GM18502 (cell line): Measurements from ENCODE around the gene RSPRY1.

Experiments used
- ATAC-seq: cut with Tn5 transposase; IDR thresholded peaks from one replicate; pipeline ENCODE4 v1.9.1; 2021; ENCODE audit warnings: mild to moderate bottlenecking; ENCODE audit not compliant: unreplicated experiment, poor library complexity

RSPRY1 gene

DNA sequence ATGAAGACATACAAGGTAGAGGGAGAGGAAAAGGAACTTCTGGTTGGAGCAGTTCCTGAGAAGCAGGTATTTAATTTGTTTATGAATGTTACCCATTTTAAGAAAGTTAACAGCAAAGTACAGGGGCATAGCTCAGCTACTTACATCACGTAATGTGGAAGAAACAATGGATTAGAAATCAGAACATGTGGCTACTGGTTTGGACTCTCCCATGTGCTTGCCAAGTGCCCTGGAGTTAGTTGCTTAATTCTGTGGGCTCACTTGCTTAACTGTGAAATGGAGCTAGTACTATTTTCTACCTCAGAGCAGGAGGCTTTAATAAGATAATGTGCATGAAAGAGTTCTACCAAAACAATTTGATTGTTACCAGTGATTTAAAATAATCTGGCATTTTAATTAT, 27.3 kb downstream of the RSPRY1 start:
- no peak for ATAC-seq

DNA sequence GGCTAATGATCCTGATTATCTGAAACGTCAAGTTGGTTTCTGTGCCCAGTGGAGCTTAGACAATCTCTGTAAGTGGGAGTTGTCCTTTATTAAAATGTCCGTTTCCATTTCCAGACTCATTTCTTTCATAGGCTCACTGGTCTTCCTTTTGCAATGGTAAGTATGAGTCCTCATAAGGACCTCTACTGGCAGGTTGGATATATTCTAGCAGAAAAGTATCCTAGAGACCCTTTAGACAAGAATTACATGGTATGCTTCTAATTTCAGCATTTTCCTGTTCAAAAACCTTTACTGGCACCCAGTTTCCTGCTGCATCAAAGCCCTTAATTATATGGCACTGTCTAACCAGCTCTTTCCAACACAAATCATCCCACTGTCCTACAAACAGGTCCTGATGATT, 30.8 kb downstream of the RSPRY1 start:
- no peak for ATAC-seq

DNA sequence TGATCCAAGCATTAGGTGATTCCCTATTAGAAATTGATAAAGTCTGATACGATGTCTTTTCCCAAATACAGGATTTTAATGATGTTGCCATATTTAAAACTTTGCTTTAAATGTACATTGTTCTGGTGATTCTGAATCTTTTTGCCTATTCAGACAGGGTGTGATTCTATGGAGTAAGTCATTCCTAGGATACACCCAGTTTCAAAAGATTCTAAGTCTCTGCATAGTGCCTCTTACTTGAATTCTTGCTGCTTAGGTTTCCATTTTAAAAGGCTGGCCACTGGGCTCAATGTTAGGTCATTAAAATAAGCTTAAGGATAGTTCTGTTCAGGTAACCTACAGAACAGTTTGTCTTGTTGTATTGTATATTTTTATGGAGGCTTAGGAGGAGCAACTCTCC, 36.9 kb downstream of the RSPRY1 start:
- no peak for ATAC-seq

- no peak for ATAC-seq
These were observed 38.7 kb downstream of the RSPRY1 start for GRCh38 chr16:57224651-57225335.

GRCh38 chr16:57225978-57226377, 39.8 kb downstream of the RSPRY1 start:
- ATAC-seq: no peak

DNA sequence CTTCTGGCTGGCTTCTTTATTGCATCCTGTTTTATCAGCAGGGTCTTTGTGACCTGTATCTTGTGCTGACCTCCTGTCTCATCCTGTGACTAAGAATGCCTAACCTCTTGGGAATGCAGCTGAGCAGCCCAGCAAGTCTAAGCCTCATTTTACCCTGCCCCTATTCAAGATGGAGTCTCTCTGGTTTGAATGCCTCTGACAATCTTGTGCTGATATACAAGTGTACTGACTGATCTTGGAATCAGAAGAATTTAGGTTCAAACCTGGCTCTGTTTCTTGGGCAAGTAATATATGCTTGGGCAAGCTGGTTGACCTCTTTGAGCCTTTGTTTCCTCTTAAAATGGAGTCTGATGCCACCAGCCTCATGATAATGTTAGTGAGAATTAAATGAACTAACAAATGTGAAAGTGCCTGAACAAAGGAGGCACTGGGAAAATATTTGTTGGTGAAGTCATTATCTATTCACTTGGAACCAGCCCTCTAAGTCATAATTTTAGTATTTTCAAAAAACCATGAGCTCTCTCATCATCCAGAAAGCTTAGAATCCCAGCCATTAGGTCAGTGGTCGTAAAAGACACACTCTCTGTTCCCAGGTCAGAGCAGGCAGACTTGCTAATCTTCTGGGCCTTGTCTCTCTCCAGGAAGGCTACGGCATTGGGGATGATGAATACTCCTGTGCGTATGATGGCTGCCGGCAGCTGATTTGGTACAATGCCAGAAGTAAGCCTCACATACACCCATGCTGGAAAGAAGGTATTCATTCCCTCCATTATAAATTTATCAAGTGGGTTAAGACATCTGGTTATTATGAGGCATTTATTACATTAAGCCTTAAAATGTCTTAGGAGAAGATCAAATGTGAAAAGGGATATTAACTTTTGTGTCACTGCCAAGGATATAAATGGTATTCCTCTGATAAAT, 40.8 kb downstream of the RSPRY1 start:
- no peak for ATAC-seq

DNA sequence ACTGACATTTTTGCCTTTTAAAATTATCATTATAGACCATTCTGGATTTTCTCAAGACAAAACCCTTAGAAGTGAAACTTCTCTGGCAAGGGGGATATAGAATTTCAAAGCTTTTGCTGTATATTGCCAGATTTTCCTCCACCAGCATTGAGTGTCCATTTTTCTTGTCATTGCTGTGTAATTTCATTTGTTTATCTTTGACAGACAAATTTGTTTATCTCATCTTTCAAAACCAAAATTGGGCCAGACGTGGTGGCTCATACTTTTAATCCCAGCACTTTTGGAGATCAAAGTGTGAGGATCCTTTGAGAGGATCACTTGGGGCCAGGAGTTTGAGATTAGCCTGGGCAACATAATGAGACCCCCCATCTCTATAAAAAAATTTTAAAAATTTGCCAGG, 43.0 kb downstream of the RSPRY1 start:
- no peak for ATAC-seq

DNA sequence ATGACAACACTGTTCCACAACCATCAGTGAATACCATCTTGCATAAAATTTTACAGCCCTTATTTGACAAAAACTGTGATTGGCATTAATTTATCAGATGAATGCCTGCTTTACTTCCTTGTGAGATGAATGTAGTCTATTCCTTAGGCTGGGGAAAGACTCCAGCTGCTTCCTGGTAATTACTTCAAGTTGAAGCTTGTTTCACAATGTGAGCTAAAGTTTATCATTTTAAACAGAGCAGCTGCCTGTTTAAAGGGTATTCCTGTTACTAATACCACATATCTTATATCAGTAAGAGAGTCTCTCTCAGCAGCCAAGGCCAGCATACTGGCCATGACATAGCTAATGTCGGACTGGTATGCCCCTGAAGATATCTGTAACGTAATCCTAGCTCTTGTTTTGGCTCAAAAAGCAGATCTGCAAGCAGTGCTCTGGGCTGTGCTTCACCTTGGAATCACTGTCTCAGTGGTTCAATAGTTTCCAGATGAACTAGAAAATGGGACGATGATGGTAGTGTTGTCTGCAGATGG, 45.8 kb downstream of the RSPRY1 start:
- ATAC-seq: no peak

GRCh38 chr16:57233944-57234706, 48.0 kb downstream of the RSPRY1 start:
- ATAC-seq: no peak

- no peak for ATAC-seq
These were observed 48.6 kb downstream of the RSPRY1 start for GRCh38 chr16:57234707-57235092.

DNA sequence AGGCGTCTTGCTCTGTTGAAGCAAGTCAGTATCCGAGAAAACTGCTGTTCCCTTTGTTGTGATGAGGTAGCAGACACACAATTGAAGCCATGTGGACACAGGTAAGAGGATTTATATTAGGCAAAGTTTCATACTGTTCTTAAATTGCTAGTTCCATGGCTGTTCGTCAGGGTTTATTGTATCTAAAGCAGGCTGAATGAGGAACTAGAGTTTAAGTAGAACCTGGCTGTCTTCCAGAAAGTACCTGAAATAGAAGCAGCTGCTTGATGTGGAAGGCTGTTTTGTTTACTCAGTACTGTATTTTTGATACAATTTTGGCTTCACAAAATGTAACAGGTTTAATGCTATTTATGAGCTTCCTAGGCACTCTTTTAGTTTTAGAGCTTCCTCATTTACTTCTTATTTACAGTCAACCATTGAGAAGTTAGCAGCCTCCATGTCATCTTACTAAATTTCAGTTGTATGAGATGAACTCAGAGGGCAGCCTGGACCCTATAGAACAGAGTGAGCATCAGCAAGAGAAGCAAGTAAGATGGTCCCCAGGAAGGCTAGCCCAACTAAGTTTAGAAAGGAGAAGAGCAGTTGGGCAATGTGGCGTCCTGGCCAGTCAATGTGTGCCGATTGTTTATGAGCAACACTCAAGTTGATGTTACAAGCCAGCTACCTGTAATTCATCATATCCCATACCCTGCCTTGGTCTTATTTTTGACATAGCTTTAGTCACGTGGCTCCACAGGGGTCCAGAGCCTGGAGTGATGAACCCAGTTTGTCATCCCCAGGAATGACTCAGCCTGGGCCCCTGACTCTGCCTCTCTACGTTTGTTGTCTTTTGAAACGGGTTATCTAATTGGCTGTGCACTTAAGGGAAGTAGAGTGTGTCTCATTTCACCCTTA, 49.2 kb downstream of the RSPRY1 start:
- peak; percentile 44 for ATAC-seq

DNA sequence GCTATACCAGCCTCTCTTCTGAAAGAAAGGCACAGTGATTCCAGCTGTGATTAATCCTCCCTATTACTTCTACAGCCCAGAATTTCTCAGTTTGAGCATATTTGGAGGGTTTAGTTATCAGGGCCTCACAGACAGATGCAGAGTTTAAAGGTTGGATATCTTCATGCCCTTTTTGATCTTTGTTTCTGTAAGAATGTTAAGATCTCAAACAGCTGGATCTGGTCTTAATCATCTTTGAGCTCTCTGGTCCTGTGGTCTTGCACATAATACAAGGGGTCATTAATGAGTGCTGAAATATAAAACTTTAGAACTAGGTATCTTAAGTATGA, 49.9 kb downstream of the RSPRY1 start:
- no peak for ATAC-seq

- no peak for ATAC-seq
These were observed 52.6 kb downstream of the RSPRY1 start for GRCh38 chr16:57238682-57239081.

DNA sequence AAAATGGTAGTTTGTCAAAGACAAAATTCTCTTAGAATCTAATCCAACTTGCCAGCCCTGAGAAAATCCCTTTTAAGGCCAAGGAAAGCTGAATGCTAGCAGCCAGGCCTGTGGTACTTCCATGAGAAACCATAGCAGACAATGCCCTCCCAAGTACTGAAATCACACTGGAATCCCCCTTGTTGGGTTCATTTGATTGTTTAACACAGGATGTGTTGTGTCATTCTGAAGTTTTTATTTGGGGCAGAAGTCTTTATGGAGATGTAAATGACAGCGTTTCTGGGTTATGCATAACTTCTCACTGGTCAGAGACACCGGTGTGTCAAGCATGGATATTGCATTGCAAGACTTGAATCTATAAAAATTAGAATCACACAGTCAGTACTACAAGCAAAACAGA, 53.0 kb downstream of the RSPRY1 start:
- no peak for ATAC-seq

DNA sequence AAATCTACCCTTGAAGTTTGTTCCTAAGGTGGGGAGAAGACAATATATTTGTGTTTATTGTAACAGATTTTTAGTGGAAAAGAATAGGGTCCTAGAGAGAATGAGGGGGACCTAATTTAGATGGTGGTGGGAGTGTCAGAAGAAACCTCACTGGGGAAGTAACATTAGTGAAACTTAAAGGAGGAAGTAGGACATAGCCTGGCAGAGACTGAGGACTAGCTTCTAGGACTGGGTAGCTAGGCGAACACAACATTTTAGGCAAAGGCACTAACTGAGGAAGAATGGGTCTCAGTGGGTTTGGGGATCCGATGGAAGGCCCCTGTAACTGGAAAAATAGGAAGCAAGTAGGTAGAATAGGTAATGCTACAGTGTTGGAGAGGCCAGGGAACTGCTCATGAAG, 54.7 kb downstream of the RSPRY1 start:
- ATAC-seq: peak; percentile 22

DNA sequence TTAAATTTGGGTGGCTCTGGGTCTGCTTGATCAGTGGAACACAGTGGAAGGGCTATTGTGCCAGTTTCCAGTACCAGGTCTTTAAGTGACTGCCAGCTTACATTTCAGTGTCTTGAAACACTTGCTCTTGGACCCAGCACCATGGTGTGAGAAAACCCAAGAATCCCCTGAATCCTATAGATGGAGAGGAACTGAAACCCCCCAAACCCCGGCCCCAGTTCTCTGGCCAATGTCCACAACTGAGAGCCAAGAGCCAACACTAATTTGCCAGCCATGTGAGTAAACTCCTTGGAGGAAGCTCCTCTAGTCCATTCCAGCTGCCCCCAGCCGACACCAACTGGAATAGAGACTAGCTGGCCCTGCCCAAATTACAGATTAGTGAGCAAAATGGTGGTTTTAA, 56.5 kb downstream of the RSPRY1 start:
- no peak for ATAC-seq

GRCh38 chr16:57244463-57244766, 58.3 kb downstream of the RSPRY1 start:
- ATAC-seq: peak; percentile 33

GRCh38 chr16:57244767-57245471, 58.8 kb downstream of the RSPRY1 start, which contains the start of gene ARL2BP:
Gene ARL2BP (plus strand): TSS chr16:57245259. CDS start chr16:57245368, 109 bp downstream.
- ATAC-seq: peak; percentile 95

DNA sequence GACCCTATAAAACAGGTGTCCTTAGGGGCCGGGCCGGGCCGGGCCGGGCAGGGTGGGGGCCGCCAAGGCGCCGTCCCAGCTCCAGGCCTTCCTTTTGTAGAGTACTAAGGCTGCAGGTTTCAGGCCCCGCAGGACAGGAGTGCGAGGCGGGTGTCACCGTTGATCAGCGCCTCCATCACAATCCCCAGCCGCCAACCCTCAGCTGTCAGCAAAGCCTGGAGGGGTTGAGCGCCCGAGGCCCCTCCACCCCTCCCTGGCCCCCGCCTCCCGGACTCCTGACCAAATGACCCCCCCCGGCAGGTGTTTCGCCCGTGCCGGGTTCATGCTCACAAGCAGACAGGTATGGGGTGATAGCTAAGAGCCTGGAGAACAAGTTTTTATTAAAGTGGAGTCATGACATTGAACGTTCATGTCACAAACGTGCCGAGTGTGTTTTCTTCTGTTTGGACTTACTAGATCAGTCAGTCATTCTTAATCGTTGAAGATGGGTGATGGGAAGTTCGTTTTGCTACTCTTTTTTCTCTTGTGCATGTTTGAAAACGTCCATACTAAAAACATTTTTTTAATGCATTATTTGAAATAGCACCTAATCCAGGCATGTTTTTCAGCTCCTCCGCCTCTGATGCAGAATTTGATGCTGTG, 59.5 kb downstream of the RSPRY1 start:
- ATAC-seq: no peak
